ENCODE results near the gene DECR2. TPM values are rescaled to one million over a fixed set of nuclear protein-coding genes. Genes with fewer than 3 reads are reported as not detected.
A peak's percentile ranks its signal among the peaks of the same experiment; 100 is the strongest.

DECR2 gene, protein sequence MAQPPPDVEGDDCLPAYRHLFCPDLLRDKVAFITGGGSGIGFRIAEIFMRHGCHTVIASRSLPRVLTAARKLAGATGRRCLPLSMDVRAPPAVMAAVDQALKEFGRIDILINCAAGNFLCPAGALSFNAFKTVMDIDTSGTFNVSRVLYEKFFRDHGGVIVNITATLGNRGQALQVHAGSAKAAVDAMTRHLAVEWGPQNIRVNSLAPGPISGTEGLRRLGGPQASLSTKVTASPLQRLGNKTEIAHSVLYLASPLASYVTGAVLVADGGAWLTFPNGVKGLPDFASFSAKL
- total RNA-seq (2021) = 27.5 and 28.7 TPM in 2 replicates
- percentile 56 among the genes with signal in this experiment for Bru-seq, nascent RNA
- BruChase-seq, experiment 1, labeled RNA remaining after a 2-hour chase = percentile 64 among the genes with signal in this experiment
- percentile 63 among the genes with signal in this experiment for BruChase-seq, experiment 2, labeled RNA remaining after a 6-hour chase
- long read RNA-seq, transcript DECR2-201 (9 exons, 1,615 nt) = major isoform, 33 of 54 reads
- long read RNA-seq, partial matches to known transcripts = 3 of 54 reads
- long read RNA-seq, other reads (novel, unspliced or antisense) = 18 of 54 reads

GRCh38 chr16:401468-402348 lies at the start of gene DECR2:
DECR2 (plus strand) TSS chr16:401885; CDS start chr16:401964, 79 bp downstream.
- peak within 1 kb of the TSS; percentile 62 for H3K4me3 ChIP-seq (ENCODE audit: low read depth, low read length, poor library complexity, severe bottlenecking)
- peak within 1 kb of the TSS; percentile 91 for H3K27ac ChIP-seq (ENCODE audit: low read depth, low read length, poor library complexity, severe bottlenecking)
- CTCF ChIA-PET = interaction anchor here (0.7 to 1.0 kb wide), 2 partner anchors 19 to 357 kb away, joined by 3 read pairs; no protein-coding TSS in a partner anchor
- no peaks in the 10 kb centered on the region for H3K27me3 ChIP-seq (replicated peaks; ENCODE audit: insufficient read depth, low read depth, low read length, poor library complexity)
- BruUV-seq (replicated peaks) = no TSS peak
- peak; percentile 94 for DNase-seq (ENCODE audit: low spot score)
- peaks cover 21% of the 10 kb centered on the region for H3K36me3 ChIP-seq (ENCODE audit: insufficient read depth, low read length, poor library complexity, severe bottlenecking)
- POLR2A ChIA-PET (ENCODE audit: low non-redundant PET) = interaction anchor here (0.6 to 1.5 kb wide), 2 partner anchors 125 to 314 kb away, joined by 4 to 11 read pairs; partner anchors contain the start of gene CAPN15
- peaks cover 17% of the 10 kb centered on the region for H3K4me1 ChIP-seq (ENCODE audit: insufficient read depth, low read length, poor library complexity, severe bottlenecking)
- no peaks in the 10 kb centered on the region for H3K9me3 ChIP-seq (ENCODE audit: low read depth, low read length, poor library complexity, severe bottlenecking)
- TF ChIP-seq EZH2 (IDR thresholded peaks at IDR 0.05; ENCODE audit: borderline replicate concordance, low read depth, low read length, poor library complexity, severe bottlenecking) = no peak
- TF ChIP-seq CTCF (conservative IDR thresholded peaks at IDR 0.05; ENCODE audit: low read depth, low read length) = peak; percentile 63
- intact Hi-C loops (cut with micrococcal nuclease; ENCODE audit: unreplicated experiment) = loop anchor here (5.0 kb wide), 2 partner anchors 86 to 126 kb away; partner anchors contain the start of gene CAPN15

GRCh38 chr16:352547-353403 lies 48.9 kb upstream of the DECR2 start, which contains the start of gene AXIN1:
AXIN1 (minus strand) TSS chr16:352723; CDS start chr16:347025, 5,698 bp downstream.
- no TSS peak for BruUV-seq (replicated peaks)
- H3K27me3 ChIP-seq (replicated peaks; ENCODE audit: insufficient read depth, low read depth, low read length, poor library complexity) = no peaks in the 10 kb centered on the region
- H3K4me1 ChIP-seq (ENCODE audit: insufficient read depth, low read length, poor library complexity, severe bottlenecking) = no peaks in the 10 kb centered on the region
- H3K36me3 ChIP-seq (ENCODE audit: insufficient read depth, low read length, poor library complexity, severe bottlenecking) = peaks cover 6% of the 10 kb centered on the region
- CTCF ChIA-PET = interaction anchor here (0.6 to 1.2 kb wide), 11 partner anchors 9 to 618 kb away, joined by 3 to 11 read pairs (median 4); partner anchors contain the start of gene MRPL28
- H3K4me3 ChIP-seq (ENCODE audit: low read depth, low read length, poor library complexity, severe bottlenecking) = peak within 1 kb of the TSS; percentile 79
- TF ChIP-seq EZH2 (IDR thresholded peaks at IDR 0.05; ENCODE audit: borderline replicate concordance, low read depth, low read length, poor library complexity, severe bottlenecking) = no peak
- peak; percentile 25; the same call in 1 of the 2 replicates for TF ChIP-seq CTCF (conservative IDR thresholded peaks at IDR 0.05; ENCODE audit: low read depth, low read length)
- peak; percentile 98 for DNase-seq (ENCODE audit: low spot score)
- H3K27ac ChIP-seq (ENCODE audit: low read depth, low read length, poor library complexity, severe bottlenecking) = peak within 1 kb of the TSS; percentile 83
- POLR2A ChIA-PET (ENCODE audit: low non-redundant PET) = interaction anchor here (0.5 to 0.7 kb wide), 2 partner anchors 304 to 307 kb away, joined by 4 to 7 read pairs; no protein-coding TSS in a partner anchor
- H3K9me3 ChIP-seq (ENCODE audit: low read depth, low read length, poor library complexity, severe bottlenecking) = no peaks in the 10 kb centered on the region
- intact Hi-C loops (cut with micrococcal nuclease; ENCODE audit: unreplicated experiment) = loop anchor here (2.0 kb wide), 2 partner anchors 72 to 118 kb away; partner anchors contain the start of genes ARHGDIG and FAM234A
